A204.1 (cell line): ENCODE measurements around the gene PRR33.

Experiments
- FAIRE-seq: peaks from 2 replicates; lab custom pipeline; 2012; peaks lifted over from hg19 to GRCh38; lab: Jason Lieb, UNC

The PRR33 gene

DNA sequence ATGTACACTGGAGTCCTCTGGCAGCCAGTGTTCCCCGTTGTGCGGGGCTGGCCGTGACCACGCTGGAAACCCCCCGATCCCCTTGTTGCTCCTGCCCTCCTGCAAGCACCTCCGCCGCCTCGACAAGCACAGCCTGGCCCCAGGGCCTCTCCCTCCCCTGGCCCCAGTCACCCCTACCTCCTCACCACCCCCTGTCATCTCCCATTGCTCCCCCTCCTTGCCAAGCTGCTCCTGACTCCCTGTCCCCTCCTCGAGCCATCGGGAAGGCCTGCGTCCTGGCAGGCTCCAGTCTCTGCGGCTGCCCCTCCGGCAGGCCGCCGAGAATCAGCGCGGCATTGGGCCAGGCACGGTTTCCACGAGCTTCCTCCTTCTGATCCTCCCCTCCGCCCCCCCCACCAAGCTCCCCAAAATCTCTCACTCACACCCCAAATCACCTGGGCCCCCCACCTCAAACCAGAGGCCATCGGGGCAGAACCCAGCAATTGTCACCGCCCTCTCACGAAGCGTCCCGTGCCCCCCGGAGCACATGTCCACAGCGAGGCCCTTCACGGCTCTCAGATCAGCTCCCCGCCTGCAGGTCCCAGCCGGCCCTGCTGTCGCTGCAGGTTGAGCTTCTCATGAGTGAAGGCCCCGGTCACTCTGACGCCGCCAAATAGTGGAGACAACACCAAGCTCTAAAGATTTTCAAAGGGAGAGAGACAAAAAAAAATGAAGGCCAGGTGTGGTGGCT lies 44.5 kb downstream of the PRR33 start:
- no peak for FAIRE-seq

DNA sequence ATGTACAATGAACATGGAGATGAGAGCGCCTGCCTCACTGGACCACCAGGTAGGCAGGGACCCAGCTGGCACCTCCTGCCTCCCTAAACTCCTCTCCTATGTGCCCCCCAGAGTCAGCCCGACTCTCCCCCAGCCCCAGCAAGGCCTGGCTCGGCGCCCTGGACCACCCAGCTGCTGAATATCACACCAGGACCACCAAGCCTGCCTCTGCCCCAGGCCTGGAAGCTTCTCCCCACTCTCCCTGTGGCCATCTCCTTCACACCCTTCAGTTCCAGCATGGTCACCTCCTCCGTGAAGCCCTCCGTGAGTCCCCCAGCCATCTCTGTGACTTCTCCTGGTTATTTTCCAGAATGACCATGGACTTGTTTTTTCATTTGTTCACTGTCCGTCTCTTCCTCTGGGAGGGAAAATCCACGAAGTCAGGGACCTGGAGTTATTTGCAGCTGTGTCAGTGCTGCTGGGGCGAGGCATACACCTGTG lies 45.2 kb downstream of the PRR33 start:
- no peak for FAIRE-seq

- no peak for FAIRE-seq
Measured at GRCh38 chr11:1845561-1846452, 45.9 kb downstream of the PRR33 start.

DNA sequence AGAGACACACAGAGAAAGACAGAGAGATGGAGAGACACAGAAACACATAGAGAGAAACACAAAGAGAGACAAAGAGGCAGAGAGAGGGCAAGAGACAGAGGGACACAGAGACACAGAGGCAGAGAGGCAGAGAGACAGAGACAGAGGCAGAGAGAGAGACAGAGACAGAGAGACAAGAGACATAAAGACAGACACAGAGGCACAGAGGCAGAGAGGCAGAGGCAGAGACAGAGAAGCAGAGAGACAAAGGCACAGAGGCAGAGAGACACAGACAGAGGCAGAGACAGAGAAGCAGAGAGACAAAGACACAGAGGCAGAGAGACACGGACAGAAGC lies 46.6 kb downstream of the PRR33 start:
- FAIRE-seq: no peak

DNA sequence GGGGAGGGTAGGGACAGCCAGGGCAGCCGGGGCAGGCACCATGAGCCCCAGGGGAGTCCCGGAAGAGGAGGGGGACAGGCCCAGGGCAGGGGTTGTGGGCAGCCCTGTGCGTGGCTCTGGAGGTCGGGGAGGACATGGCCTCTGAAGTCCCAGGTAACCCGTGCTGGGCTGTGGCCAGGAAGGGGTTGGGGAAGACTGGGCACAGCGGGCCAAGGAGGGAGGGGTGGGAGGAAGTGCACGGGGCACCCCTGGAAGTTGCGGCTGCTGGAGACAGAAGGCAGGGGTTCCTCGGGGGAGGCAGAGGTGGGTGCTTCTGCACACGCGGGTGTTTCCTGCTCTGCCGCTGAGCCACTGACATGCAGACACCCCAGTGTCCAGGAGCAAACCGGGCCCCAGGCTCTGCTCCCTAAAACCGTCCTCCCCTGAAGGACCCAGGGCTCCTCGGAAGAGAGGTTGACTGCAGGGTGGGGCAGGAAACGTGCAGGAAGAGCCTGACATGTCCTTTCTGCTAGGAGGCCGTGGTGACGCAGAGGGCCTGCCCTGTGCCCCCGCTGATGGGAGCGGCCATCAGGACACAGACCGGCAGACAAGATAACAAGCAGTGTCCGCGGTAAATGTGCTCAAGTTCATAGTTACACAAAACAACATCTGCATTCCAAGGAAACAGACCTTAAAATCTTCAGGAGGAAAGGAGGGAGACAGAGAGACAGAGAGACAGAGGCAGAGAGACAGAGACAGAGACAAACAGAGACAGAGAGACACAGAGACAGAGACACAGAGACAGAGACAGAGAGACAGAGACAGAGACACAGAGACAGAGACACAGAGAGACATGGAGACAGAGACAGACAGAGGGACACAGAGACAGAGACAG lies 47.2 kb downstream of the PRR33 start:
- FAIRE-seq: no peak

GRCh38 chr11:1843796-1844195 lies 47.9 kb downstream of the PRR33 start:
- no peak for FAIRE-seq

- FAIRE-seq: no peak
Measured at GRCh38 chr11:1843098-1843473, 48.6 kb downstream of the PRR33 start.

DNA sequence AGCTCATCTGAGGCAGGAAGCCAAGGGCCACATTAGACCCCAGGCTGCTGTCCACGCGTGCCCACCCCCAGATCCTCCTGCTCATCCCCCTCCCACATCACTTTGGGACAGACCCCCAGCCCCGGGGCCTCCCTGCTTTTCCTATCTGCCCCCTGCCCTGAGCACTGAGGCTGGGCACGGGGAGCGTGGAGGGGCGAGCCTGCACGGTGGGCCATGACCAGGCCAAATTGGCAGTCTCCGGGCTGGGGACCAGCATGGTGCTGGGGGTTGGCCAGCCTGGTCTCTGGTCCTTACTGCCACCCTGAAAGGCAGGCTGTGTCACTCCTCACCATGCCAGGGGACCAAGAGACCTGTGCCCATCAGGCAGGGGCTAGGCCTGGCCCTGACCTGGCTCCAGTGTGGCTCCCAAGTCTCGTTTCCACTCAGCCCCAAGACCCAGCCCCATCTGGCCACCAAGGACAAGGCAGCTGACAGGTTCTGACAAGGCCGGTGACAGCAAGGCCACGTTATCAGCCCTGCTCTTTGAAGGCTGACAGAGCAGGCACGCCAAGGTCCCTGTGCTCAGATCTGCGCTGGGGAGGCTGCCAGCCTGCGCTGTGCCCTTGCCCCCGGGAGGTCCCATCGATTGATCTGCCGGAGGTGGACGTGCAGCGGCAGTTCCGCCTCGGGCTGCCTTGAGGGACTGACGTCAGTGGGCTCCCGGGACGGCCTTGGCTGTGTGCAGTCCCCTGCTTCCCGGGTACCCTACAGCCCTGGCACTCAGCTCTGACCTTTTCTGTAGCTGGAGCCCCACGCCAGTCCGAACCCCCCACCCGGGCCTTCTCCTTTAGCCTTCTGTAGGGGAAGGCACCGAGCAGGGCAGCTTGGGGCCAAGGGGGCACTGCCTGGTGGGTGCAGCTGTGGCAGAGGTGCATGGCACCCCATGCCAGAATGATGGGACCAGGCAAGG lies 49.3 kb downstream of the PRR33 start:
- no peak for FAIRE-seq

GRCh38 chr11:1841511-1842148 lies 50.1 kb downstream of the PRR33 start:
- FAIRE-seq: no peak

GRCh38 chr11:1840780-1841480 lies 50.8 kb downstream of the PRR33 start:
- FAIRE-seq: no peak

GRCh38 chr11:1839924-1840779 lies 51.5 kb downstream of the PRR33 start:
- FAIRE-seq: no peak

GRCh38 chr11:1839204-1839923 lies 52.3 kb downstream of the PRR33 start:
- no peak for FAIRE-seq

DNA sequence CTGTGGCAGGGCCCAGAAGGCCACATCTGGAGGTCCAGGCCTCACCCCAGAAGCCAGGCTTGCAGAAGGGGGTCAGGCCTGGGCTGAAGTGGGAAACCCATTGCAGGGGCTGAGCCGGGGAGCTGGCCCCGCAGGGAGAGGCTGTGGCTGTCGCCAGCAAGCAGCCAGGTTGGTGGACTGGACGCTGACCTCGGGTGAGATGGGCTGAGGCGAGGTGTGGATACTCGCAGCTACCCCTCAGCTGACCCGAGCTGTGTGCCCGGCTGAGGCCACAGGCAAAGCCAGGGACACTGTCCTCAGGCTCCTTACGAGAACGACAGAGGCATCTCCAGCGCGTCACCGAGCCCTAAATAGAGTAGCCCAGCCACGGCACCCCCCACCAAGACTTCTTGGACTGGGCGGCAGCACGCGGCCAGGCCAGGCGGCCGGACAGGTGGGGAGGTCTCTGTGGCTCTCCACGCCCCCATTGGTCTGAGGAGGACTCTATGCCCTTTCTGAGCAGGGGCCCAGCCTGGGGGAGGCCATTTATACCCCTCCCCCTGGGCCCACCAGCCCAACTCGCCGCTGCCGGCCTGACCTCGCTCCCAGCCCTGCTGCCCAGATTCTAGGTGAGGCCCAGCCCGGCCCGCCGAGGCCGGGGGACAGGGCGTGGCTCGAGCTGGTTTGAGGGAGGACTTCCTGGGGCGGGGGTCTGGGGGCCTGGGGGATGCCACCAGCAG lies 53.1 kb downstream of the PRR33 start, which contains the start of gene TNNI2:
TNNI2 (plus strand) TSS at position 556 of the 719 bp plus-strand sequence. CDS start 716 bp downstream, outside the sequence.
- FAIRE-seq: no peak
